ENCODE data around the gene DESI1. TPM values are rescaled to one million over a fixed set of nuclear protein-coding genes. Genes with fewer than 3 reads are reported as not detected.
A peak's percentile ranks its signal among the peaks of the same experiment; 100 is the strongest.
"Not testable (repeated sequence)": the region's sequence is repeated elsewhere in the genome, so short reads cannot be mapped to it uniquely, and the experiment has no call there.

The DESI1 gene
- total RNA-seq (12.8 TPM), polyA plus RNA-seq (ENCODE audit: insufficient read depth in 1 of 8, insufficient read length in 8 of 8, low replicate concordance in 1 of 8) (10 to 100 TPM; 18.1 to 22.1 (median 19.8) TPM)
- long read RNA-seq, donor 1, partial matches to known transcripts, result 0 of 3 reads
- long read RNA-seq, donor 1, other reads (novel, unspliced or antisense), result 0 of 3 reads
- long read RNA-seq, donor 2, partial matches to known transcripts, result 0 of 1 reads
- long read RNA-seq, donor 2, other reads (novel, unspliced or antisense), result 0 of 1 reads
- long read RNA-seq, donor 3, transcript DESI1-201 (6 exons, 3,833 nt), result major isoform, 5 of 5 reads
- long read RNA-seq, donor 3, partial matches to known transcripts, result 0 of 5 reads
- long read RNA-seq, donor 3, other reads (novel, unspliced or antisense), result 0 of 5 reads
- long read RNA-seq, donor 4, partial matches to known transcripts, result 0 of 5 reads
- long read RNA-seq, donor 4, other reads (novel, unspliced or antisense), result 0 of 5 reads
- long read RNA-seq, donor 5, transcript DESI1-201 (6 exons, 3,833 nt), result major isoform, 5 of 10 reads
- long read RNA-seq, donor 5, partial matches to known transcripts, result 5 of 10 reads
- long read RNA-seq, donor 5, other reads (novel, unspliced or antisense), result 0 of 10 reads
- long read RNA-seq, donor 6, transcript DESI1-201 (6 exons, 3,833 nt), result major isoform, 7 of 7 reads
- long read RNA-seq, donor 6, partial matches to known transcripts, result 0 of 7 reads
- long read RNA-seq, donor 6, other reads (novel, unspliced or antisense), result 0 of 7 reads
- long read RNA-seq, donor 7, partial matches to known transcripts, result 0 of 3 reads
- long read RNA-seq, donor 7, other reads (novel, unspliced or antisense), result 0 of 3 reads
- long read RNA-seq, donor 8, partial matches to known transcripts, result 145 of 201 reads
- long read RNA-seq, donor 8, other reads (novel, unspliced or antisense), result 55 of 201 reads
- long read RNA-seq, donor 9, partial matches to known transcripts, result 154 of 194 reads
- long read RNA-seq, donor 9, other reads (novel, unspliced or antisense), result 36 of 194 reads
- long read RNA-seq, donor 10, transcript DESI1-201 (6 exons, 3,833 nt), result major isoform, 7 of 206 reads
- long read RNA-seq, donor 10, partial matches to known transcripts, result 128 of 206 reads
- long read RNA-seq, donor 10, other reads (novel, unspliced or antisense), result 71 of 206 reads
- long read RNA-seq, donor 11, partial matches to known transcripts, result 0 of 4 reads
- long read RNA-seq, donor 11, other reads (novel, unspliced or antisense), result 0 of 4 reads

DNA sequence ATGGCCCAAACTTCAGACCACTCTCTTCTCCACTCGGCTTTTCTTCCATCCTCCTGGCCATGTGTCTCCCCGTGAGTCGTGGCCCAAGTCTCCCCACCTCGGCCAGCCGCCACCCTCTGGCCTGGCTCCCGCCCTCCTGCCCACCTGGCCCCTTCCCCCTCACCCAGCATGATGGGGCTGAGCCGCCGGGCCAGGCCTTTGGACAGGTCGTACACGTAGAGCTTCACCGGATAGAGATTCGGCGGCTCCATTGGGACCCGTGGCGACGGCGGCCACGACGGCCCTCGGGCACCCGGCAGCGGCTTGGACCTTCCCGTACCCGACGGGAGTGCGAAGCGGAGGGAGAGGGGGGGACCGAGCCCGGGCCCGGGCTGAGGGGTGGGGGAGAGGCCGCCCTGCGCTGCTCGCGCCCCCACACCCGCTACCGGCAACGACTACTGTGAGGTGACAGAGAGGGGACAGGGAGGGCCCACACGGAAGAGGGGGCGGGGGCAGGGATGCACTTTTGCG, at the start of gene DESI1:
TSS of gene DESI1 (minus strand) at position 455 of the 510 bp plus-strand sequence. CDS start at position 251, 204 bp downstream.
- Histone ChIP-seq H3K36me3 (ENCODE audit: control insufficient read depth, insufficient read depth, low read length) (peaks cover 31% of the 10 kb centered on the region), H3K27me3 (ENCODE audit: control insufficient read depth, insufficient read depth, low read length) (no peaks in the 10 kb centered on the region), H3K4me3 (ENCODE audit: low read length) (peak within 1 kb of the TSS; percentile 86), H3K9me3 (replicated peaks; ENCODE audit: control insufficient read depth, low read depth, low read length) (no peaks in the 10 kb centered on the region), H3K4me1 (ENCODE audit: control insufficient read depth, insufficient read depth, low read length) (peaks cover 12% of the 10 kb centered on the region), H3K27ac (ENCODE audit: low read length) (peak within 1 kb of the TSS; percentile 99)
- WGBS (ENCODE audit: insufficient coverage), result under 1% methylated on average over 38 of the region's 40 CpGs
- DNase-seq, result no peak

DNA sequence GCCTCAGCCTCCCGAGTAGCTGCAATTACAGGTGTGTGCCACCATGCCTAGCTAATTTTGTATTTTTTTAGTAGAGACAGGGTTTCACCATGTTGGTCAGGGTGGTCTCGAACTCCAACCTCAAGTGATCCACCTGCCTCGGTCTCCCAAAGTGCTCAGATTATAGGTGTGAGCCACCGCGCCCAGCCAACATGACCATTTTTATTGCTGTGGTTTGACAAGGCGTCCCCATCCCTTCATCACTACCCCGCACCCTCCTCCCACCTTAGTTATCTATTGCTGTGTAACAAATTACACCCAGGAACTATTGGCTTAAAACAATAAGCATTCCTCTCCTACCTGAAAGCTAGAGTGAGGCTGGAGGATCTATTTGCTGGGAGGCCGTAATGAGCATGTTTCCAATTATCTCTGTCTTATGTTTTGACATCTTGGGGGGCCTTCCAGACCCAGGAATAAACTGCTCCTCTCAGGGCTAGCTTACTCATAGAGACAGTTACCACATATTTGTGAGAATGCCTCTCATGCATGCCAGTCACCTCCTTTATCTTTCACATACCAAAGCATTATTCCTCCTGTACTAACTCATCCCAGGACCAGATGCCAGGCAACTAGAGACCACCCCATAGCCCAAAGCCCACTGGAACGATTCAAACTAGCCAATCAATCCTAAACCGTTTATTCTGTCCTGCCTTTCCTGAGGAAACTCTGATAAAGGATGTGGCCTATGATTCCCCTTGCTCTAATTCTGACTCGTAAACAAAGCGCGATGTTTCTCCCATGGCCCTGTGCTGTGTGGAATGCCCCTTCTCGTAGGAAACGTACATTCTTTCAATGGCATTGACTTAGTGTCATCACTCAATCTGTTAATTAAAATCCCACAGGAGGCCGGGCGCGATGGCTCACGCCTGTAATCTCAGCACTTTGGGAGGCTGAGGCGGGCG, 48.4 kb upstream of the DESI1 start:
- Histone ChIP-seq H3K27me3 (ENCODE audit: control insufficient read depth, insufficient read depth, low read length) (no peaks in the 10 kb centered on the region), H3K27ac (ENCODE audit: low read length) (no peak overlapping the region), H3K9me3 (replicated peaks; ENCODE audit: control insufficient read depth, low read depth, low read length) (no peaks in the 10 kb centered on the region), H3K4me1 (ENCODE audit: control insufficient read depth, insufficient read depth, low read length) (peaks cover 7% of the 10 kb centered on the region), H3K36me3 (ENCODE audit: control insufficient read depth, insufficient read depth, low read length) (peaks cover 20% of the 10 kb centered on the region), H3K4me3 (ENCODE audit: low read length) (no peak overlapping the region)
- no peak for DNase-seq
- WGBS (ENCODE audit: insufficient coverage), result 91% methylated on average over 12 of the region's 21 CpGs

DNA sequence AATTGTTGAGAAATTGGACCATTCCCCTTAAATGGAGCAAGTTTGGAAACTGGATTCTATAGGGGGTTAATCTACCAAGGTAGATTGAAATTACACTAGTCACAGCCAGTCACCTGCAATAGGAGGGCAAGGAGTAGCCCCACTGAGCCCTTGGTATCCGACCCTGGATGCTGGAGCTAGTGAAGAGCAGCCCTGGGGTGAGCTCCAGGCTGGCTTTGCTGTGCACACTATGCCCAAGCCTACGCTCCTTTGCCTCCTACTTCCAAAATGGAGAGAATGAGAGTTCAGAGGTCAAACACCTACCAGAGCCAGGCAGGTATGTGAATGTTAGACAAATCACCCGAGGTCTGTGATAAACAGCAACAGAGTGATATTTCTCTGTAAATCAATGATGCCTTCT, 44.1 kb upstream of the DESI1 start:
- no peaks in the 10 kb centered on the region for H3K27me3 ChIP-seq (ENCODE audit: control insufficient read depth, insufficient read depth, low read length)
- no peaks in the 10 kb centered on the region for H3K9me3 ChIP-seq (replicated peaks; ENCODE audit: control insufficient read depth, low read depth, low read length)
- peaks cover 7% of the 10 kb centered on the region for H3K4me1 ChIP-seq (ENCODE audit: control insufficient read depth, insufficient read depth, low read length)
- H3K4me3 ChIP-seq (ENCODE audit: low read length), result no peak overlapping the region
- peaks cover 40% of the 10 kb centered on the region for H3K36me3 ChIP-seq (ENCODE audit: control insufficient read depth, insufficient read depth, low read length)
- no peak overlapping the region for H3K27ac ChIP-seq (ENCODE audit: low read length)
- no CpG with 5 or more reads among the region's 3 CpGs for WGBS (ENCODE audit: insufficient coverage)
- DNase-seq, result no peak

DNA sequence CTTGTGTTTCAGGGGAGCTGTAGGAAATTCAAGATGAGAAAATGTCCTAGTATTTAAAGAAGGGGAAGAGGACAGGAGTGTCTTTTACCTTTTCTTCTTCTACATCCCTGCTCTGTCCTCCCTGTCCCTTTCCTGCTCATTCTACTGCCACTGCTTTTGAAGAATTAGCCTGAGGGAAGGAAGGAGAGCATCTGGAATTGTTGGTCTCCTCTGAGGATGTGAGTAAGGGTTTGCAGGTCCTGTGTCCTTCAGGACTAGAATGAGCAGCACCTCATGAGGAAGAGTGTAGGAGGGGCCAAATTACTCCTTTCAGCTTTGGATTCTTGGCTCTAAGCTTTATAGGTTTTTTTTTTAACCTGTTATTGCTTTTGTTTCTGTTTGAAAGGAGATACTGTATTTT, 43.6 kb upstream of the DESI1 start:
- DNase-seq, result no peak
- Histone ChIP-seq H3K36me3 (ENCODE audit: control insufficient read depth, insufficient read depth, low read length) (peaks cover 44% of the 10 kb centered on the region), H3K4me1 (ENCODE audit: control insufficient read depth, insufficient read depth, low read length) (peaks cover 7% of the 10 kb centered on the region), H3K27me3 (ENCODE audit: control insufficient read depth, insufficient read depth, low read length) (no peaks in the 10 kb centered on the region), H3K9me3 (replicated peaks; ENCODE audit: control insufficient read depth, low read depth, low read length) (no peaks in the 10 kb centered on the region), H3K27ac (ENCODE audit: low read length) (no peak overlapping the region), H3K4me3 (ENCODE audit: low read length) (no peak overlapping the region)

DNA sequence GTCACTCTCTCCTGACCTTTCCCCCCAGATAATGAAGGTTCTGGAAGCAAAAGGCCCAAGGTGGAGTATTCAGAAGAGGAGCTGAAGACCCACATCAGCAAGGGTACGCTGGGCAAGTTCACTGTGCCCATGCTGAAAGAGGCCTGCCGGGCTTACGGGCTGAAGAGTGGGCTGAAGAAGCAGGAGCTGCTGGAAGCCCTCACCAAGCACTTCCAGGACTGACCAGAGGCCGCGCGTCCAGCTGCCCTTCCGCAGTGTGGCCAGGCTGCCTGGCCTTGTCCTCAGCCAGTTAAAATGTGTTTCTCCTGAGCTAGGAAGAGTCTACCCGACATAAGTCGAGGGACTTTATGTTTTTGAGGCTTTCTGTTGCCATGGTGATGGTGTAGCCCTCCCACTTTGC, 42.8 kb upstream of the DESI1 start:
- H3K4me3 ChIP-seq (ENCODE audit: low read length); DNase-seq; H3K27me3 ChIP-seq (ENCODE audit: control insufficient read depth, insufficient read depth, low read length); H3K4me1 ChIP-seq (ENCODE audit: control insufficient read depth, insufficient read depth, low read length); H3K27ac ChIP-seq (ENCODE audit: low read length); H3K9me3 ChIP-seq (replicated peaks; ENCODE audit: control insufficient read depth, low read depth, low read length): not testable (repeated sequence)
- 86% methylated on average over 2 of the region's 9 CpGs for WGBS (ENCODE audit: insufficient coverage)
- peaks cover 53% of the 10 kb centered on the region for H3K36me3 ChIP-seq (ENCODE audit: control insufficient read depth, insufficient read depth, low read length)

DNA sequence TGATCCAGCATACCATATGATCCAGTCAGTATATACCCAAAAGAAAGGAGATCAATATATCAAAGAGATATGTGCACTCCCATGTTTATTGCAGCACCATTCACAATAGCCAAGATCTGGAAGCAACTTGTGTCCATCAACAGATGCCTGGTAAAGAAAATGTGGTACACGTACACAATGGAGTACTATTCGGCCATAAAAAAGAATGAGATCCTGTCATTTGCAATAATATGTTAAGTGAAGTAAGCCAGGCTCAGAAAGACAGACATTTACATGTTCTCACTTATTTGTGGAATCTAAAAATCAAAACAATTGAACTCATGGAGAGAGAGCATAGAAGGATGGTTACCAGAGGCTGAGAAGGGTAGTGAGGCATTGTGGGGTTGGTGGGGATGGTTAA, 40.9 kb upstream of the DESI1 start:
- Histone ChIP-seq H3K4me1 (ENCODE audit: control insufficient read depth, insufficient read depth, low read length) (no peaks in the 10 kb centered on the region), H3K9me3 (replicated peaks; ENCODE audit: control insufficient read depth, low read depth, low read length) (no peaks in the 10 kb centered on the region), H3K27ac (ENCODE audit: low read length) (no peak overlapping the region), H3K27me3 (ENCODE audit: control insufficient read depth, insufficient read depth, low read length) (no peaks in the 10 kb centered on the region), H3K4me3 (ENCODE audit: low read length) (no peak overlapping the region), H3K36me3 (ENCODE audit: control insufficient read depth, insufficient read depth, low read length) (peaks cover 69% of the 10 kb centered on the region)
- WGBS (ENCODE audit: insufficient coverage), result no CpG with 5 or more reads among the region's 2 CpGs
- no peak for DNase-seq

DNA sequence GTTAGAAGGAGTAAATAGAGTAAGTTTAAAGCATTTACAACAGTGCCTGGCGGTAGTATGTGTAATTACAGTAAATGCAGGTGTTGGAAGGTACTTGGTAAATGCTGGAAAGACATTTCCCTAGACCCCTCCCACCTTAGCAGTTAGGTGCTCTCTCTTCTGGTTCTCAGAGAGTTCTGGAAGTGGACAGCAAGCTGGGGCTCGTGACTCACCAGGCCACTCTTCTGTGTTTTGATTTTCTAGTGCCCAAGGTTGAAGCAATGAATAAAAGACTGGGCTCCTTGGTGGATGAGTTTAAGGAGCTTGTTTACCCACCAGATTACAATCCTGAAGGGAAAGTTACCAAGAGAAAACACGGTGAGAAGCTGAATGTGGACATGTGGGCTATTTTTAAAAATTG, 40.2 kb upstream of the DESI1 start:
- Histone ChIP-seq H3K27me3 (ENCODE audit: control insufficient read depth, insufficient read depth, low read length) (no peaks in the 10 kb centered on the region), H3K36me3 (ENCODE audit: control insufficient read depth, insufficient read depth, low read length) (peaks cover 74% of the 10 kb centered on the region), H3K27ac (ENCODE audit: low read length) (no peak overlapping the region), H3K9me3 (replicated peaks; ENCODE audit: control insufficient read depth, low read depth, low read length) (no peaks in the 10 kb centered on the region), H3K4me3 (ENCODE audit: low read length) (no peak overlapping the region), H3K4me1 (ENCODE audit: control insufficient read depth, insufficient read depth, low read length) (no peaks in the 10 kb centered on the region)
- no CpG with 5 or more reads among the region's 3 CpGs for WGBS (ENCODE audit: insufficient coverage)
- DNase-seq, result no peak

DNA sequence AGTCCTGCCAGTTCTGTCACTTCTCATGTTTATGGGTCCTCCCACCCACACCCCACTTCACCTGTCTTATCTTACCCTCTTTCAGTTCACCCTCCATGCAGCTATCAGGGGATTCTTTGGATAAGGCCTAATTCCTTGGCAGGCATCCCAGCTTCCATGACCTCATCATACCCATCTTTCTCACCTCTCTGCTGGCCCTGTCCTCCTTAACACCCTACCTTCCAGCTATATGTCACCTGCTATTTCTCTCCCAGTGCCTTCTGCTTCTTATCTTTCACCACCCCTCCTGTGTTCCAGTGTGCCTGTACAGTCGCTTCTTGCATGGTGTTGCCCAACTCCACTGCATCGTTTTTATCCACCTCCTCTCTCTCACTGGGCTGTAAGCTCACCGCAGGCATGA, 39.6 kb upstream of the DESI1 start:
- H3K27ac ChIP-seq (ENCODE audit: low read length), result no peak overlapping the region
- WGBS (ENCODE audit: insufficient coverage), result 91% methylated on average over 3 of the region's 3 CpGs
- no peak overlapping the region for H3K4me3 ChIP-seq (ENCODE audit: low read length)
- DNase-seq, result no peak
- H3K9me3 ChIP-seq (replicated peaks; ENCODE audit: control insufficient read depth, low read depth, low read length), result no peaks in the 10 kb centered on the region
- H3K27me3 ChIP-seq (ENCODE audit: control insufficient read depth, insufficient read depth, low read length), result no peaks in the 10 kb centered on the region
- H3K4me1 ChIP-seq (ENCODE audit: control insufficient read depth, insufficient read depth, low read length), result no peaks in the 10 kb centered on the region
- H3K36me3 ChIP-seq (ENCODE audit: control insufficient read depth, insufficient read depth, low read length), result peaks cover 79% of the 10 kb centered on the region

DNA sequence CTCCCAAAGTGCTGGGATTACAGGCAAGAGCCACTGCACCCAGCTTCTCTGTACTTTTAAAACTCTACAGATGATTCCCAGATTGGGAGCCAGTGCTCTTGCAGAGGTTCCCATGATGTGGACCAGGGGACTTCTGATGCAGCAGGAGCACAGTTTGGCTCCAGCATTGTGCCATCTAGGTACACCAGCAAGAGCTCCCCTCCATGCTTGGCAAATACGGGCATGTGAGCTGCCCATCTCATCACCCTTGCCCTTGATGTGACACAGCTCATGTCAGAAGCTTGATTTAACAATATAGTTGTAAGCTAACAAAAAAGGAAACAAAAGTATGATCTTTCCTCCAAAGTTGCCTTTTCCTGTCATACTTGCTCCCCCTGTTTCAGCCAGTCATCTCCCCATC, 39.1 kb upstream of the DESI1 start:
- DNase-seq, result no peak
- H3K36me3 ChIP-seq (ENCODE audit: control insufficient read depth, insufficient read depth, low read length), result peaks cover 84% of the 10 kb centered on the region
- WGBS (ENCODE audit: insufficient coverage), result no CpG with 5 or more reads among the region's 1 CpG
- no peak overlapping the region for H3K27ac ChIP-seq (ENCODE audit: low read length)
- H3K27me3 ChIP-seq (ENCODE audit: control insufficient read depth, insufficient read depth, low read length), result no peaks in the 10 kb centered on the region
- no peak overlapping the region for H3K4me3 ChIP-seq (ENCODE audit: low read length)
- no peaks in the 10 kb centered on the region for H3K9me3 ChIP-seq (replicated peaks; ENCODE audit: control insufficient read depth, low read depth, low read length)
- no peaks in the 10 kb centered on the region for H3K4me1 ChIP-seq (ENCODE audit: control insufficient read depth, insufficient read depth, low read length)

Data from muscle of leg (tissue), 16 donors.